HK-2 (cell line): ENCODE data around the gene SLC10A7.

Source experiments
- DNase-seq: peaks from one replicate; pipeline ENCODE4 v3.0.0-alpha.2; 2018; ENCODE audit not compliant: unreplicated experiment

SLC10A7 gene

DNA sequence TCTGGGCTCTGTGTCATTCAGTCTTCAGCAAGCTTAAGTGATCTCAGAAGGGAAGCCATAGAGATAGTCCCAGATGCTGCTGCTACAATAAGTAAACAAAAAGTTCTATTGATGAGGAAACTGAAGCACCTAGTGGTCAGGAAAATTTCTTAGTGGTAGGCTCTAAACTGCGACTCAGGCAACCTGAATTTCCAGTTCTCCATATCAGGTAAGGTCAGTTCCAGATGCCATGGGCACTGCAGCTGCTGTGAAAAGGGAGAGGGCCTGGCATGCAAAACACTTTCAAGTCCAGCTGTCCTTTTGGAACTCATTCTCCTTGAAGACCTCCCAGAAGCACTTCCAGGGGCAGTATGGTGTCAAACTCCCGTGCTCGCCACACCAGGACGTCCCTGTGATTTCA, 261.2 kb downstream of the SLC10A7 start:
- DNase-seq, result no peak

DNA sequence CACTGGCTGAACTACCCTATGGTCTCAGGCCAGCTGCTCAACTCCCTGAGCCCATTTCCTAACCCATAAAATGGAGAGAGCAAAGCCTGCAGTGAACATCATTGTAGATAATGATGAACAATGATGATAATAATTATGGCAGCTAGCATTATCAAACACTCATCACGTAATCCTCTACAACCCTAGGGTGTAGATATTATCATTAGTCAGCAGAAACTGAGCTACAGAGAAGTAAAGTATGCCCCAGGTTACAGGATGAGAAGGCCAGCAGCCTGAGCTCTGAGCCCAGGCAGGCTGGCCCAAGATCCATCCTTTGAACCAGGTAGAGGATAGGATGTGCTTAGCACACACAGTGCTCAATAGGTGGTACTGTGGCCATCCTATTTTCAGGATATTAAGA, 264.2 kb downstream of the SLC10A7 start:
- no peak for DNase-seq

DNA sequence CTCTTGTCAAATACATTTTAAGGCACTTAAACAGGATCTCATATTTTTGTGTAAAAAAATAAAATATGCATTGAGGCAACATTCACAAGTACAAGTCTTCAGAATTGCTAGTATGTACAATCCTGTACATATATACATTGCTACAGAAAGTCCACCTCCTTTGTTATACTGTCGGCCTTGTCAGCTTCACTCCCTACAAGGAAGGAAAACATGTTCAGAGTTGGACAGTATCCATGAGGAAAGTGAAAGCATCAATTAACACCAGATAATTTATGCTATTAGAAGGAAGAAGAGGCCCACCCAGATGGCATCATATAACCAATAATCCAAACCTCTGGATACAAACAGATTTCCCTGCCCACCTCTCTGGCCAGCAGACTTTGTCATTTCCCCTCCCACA, 265.4 kb downstream of the SLC10A7 start:
- no peak for DNase-seq

DNA sequence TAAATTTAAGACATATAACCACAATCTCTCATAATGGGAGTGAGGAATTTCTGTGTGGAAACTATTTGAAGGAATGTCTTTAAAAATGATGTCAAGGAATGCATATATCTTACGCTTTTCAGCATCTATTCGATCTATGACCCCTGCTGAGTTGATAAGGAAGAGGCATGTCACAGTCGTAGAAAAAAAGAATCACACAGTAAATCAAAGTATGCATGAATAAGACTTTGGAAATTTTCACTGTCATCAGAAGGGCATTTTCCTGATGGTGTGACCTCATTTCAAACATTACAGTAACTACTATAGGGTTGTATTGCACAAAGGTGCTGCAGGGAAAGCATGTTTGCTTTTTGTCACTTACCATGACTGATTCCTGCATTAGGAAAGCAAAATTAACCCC, 265.9 kb downstream of the SLC10A7 start:
- DNase-seq, result no peak

DNA sequence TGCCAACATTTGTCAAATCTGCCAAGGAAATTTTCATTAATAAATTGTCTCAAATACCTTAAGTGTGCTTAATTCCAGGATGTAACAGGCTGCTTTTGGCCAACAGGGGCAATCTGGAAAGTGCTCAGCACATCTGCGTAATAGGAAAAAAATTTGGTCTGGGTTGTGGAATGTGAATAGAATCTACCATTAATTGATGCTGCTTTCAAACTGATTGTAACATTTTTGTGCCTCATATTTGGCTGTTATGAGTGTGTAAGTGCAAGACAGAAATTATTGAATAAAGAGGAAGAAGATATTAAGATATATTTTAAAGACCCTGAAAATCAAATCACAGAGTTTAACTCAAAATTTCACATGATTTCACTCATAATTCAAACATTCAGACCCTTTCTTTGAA, 266.3 kb downstream of the SLC10A7 start:
- no peak for DNase-seq

DNA sequence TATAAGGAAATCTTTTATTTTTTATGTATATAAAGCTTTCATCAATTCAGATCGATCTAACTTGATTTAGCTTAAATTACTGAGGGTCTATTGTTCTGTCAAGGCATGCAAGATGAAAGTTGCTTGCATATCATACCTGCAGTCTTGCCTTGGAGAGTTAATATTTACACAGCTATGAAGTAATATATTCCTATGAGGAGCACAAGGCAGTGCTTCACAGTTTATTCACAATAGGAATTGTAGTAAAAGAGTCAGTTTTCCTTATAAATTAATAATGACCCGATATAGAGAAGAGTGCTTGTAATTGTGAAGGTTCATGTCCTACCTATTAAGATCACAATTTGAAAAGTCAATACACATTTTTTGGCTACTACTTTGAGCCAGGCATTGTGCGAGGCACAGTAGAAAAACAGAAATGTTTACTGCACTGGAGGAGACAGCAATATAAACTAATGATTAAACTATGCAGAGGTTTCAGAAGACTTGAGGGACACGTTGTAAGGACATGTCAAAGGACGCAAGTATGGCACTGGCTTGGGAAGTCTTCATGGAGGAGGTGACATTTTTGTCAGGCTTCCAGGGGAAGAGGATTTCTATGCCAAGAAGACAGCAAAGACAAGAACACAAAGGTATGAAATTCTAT, 268.6 kb downstream of the SLC10A7 start:
- no peak for DNase-seq

DNA sequence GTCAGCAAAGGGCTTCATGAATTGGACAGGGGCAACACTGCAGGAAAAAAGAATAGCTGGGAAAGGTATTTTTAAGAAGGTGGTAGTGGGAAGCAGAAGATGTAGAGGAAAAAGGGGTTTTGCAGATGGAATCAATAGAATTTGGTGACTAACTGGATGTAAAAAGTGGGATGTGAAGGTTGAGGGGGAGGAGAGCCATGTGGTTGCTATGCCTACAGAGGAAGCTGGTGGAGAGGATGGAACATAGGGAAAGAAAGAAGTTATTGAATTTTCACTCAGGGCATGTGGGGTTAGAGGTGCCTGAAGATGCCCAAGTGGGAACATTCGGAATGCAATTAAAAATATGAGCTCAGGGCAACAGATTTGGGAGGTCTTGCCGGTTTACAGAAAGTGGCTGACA, 274.4 kb downstream of the SLC10A7 start:
- DNase-seq, result no peak

DNA sequence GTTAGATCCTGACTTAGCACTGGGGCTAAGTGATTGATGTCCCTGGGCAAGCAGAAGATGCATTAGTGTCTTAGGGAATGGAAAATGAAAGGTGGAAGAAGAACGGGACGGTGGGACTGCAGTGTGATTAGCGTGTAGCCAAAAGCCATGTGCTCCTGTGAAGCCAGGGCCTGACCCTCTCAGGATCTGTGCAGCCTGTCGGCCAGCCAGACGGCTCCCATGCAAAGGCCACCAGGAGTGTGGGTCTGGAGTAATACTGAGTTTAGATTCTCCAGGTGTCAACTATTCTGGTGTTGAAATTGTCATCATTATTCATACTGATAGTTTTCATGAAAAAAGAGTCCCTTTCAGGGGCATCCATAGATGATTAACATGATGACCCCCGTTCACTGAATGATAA, 275.4 kb downstream of the SLC10A7 start:
- DNase-seq, result no peak

DNA sequence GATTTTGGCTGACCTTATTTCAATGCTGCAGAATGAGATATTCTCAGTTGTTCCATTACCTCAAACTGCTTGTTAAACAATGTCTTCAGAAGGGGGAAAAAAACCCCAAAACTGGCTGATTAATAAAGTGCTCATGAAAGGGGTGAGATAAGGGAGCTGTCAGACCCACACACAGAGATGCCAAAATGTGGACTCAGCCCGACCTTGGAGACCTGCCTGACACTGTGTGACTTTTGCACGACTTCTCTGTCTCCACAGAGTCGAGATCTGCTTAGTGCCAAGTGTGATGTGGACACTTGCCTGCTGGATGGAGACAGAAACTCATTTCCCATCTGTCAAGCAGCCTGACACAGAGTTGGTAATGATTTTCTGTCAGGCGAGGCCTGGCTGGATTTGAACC, 275.9 kb downstream of the SLC10A7 start:
- DNase-seq, result no peak

DNA sequence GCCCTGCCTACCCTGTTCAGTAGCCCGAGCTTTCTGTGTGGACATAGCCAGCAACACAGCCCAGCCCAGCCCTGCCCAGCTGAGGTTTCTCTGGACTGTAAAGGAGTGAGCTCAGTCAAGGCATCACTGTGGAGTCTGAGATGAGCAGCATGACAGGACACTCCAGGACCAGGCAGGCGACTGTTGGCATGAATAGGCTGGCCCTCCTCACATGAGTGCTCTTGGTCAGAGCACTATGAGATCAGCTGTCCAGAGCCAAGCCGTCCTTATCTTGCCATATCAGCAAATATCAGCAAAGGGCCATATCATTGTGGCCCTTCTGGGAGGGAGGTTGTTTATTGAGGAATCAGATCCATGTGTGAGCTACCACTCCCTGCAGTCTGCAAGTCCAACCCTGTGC, 276.5 kb downstream of the SLC10A7 start:
- DNase-seq, result peak; percentile 13

DNA sequence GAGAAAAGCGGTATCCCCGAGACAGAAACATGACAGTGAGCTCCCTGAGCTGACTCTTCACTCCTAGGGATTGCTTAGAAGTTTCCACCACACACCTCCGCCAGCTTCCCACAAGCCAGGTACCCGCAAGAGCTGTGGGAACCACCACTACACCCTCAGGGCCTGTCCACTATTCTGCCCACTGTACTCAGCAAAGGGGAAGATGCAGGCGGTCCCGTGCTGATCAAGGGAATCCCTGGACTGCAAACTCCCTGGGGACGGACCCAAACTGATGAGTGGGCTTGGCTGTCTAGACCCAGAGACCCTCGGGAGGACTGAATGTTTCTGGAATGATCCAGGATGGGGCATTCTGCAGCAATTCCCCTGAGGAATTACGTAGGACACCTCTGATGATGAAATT, 277.2 kb downstream of the SLC10A7 start:
- no peak for DNase-seq

DNA sequence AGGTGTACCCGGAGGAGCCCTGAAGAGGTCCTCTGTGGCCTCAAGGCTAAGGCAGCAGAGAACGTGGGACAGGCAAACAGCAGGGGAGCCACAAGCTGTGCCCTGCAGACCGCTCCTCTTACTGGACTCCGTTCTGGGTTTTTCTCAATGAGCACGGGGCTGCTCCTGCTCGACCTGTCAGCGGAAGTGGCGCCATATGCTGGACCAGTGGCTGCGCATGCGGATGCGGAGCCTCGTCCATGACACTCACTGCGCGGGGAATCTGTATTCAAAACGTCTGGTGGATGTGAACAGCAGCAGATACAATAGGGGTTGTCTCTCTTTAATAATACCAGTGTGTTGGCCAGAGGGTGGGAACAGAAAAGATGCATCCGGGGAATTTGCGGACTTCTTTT, 277.9 kb downstream of the SLC10A7 start:
- DNase-seq, result no peak

DNA sequence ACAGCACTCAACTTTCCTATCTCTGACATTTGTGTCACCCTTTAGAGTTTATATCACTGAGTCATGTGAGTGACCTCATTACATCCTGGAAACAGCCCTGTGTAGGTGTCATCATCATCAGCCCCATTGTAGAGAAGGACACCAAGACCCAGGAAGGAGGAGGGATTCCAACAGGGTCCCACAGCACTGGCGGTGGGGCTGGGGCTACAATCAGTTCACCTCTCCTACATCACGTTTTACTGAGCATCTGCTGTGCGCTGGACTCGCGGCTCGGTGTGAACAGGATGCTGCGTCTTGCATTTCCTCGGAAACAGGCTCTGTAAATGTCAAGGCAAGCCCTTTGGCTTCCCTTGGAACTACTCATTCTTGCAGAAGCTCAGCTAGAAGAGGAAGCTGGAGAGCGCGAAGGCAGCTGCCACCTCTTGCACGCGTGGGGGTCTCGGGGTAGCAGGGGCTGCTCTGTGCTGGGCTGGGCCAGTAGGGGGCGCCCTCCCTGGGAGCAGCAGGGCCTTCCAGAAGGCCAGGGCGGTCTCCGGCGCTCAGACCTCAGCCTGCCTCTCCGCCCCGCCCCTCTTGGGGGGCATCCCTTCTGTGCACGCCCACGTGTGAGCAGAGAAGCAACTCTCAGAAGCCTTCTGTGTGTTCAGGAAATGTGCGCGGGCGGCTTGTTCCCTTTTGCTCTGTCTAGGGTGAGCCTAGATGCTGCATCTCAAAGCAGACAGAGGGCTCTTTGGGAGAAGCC, 278.4 kb downstream of the SLC10A7 start:
- DNase-seq, result no peak

DNA sequence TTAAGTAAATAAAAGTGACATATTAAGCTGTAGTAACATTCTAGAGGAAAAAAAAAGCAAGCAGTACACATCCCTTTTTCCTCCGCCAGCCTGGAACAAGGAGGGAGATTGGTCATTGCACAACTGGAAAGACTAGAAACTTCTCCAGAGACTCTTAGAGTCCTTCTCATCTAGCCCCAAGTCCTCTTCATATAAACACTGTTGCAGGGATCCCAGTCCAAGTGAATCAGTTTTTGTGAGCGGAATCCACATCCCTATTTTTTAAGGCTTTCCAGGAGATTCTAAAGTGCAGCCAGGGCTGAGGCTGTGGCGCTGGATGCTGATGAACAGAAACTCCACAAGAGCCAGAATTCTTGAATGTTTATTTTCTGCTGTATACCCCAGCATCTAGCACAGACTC, 283.6 kb downstream of the SLC10A7 start:
- DNase-seq, result no peak

DNA sequence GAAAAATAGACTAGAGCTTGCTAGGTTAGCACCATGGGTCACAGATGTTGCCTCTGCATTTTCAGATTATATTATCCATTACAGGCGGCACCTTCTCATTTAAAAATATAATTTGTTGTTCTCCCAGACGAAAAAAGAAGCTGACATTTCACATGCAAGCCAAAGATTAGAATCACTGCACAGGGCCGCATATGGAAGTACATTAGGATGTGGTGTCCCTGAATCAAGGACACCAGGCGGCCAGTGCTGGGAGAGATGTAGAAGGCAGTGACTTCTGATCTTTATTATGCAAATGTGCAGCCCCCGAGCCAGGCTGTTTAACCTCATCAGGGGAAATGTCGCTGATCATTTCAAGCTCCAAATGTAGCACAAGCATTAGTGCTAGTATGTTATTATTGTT, 284.6 kb downstream of the SLC10A7 start:
- DNase-seq, result no peak

DNA sequence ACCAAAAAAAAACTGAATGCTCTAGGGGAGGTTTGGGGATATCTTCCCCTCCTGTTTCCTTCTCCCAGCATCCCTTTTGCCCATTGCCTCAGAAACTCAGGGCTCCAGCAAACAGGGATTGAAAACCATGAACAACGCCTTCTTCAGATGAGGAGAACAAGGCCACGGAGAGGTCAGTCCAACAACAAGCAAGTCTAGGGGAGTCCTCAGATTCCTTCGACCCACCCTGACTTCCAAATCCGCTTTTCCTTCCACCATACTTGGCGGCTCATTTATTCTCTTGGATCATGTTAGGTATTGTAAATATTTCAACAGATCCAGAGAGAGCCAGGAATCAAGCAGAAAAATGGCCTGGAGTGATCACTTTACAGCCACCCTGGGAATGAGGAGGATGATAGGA, 285.5 kb downstream of the SLC10A7 start:
- no peak for DNase-seq

DNA sequence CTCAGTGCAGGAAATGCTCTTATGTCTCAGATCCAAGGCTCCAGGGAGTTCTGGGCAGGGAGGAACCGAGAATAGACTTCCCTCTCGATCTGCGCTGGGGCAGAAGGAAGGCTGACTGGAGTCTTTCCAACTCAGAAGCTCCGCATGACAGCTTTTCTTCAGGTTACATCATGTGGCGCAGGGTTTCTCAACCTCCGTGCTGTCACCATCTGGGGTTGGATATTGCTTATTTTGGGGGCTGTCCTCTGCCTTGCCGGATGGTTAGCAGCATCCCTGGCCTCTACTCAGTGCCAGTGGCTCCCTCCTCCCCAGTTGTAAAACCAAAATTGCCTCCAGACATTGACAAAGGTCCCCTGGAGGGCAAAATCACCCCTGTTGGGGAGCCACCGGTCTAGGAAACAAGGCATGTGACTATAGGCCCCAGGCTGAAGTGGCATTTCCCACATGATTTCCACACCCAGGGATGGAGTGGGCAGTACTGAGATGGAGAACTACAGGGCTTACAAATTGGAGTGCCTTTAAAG, 286.0 kb downstream of the SLC10A7 start:
- DNase-seq, result peak; percentile 18

DNA sequence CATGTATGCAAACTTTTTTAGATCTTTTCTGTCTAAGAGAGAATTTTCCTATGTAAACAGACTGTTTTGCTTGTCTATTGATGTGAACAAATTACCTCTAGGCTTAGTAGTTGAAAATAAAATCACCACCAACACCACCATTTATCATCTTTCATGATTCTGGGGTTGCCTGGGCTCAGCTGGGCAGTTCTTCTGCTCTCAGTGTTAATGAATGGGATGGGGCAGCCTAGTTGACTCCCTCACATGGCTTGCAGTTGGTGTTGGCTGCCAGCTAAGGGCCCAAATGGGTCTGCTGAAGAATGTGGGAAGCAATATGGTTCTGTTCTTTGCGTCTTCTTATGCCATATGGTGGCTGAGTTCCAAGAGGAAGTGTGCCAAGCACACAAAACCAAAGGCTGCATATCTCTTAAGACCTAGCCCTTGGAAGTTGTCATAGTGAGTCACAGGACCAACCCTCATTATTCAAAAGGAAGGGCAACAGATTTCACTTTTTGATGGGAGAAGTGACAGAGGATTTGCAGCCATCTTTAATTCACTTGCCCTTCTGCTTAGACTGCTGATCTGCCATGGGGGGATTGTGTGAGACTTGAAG, 289.5 kb downstream of the SLC10A7 start:
- no peak for DNase-seq

DNA sequence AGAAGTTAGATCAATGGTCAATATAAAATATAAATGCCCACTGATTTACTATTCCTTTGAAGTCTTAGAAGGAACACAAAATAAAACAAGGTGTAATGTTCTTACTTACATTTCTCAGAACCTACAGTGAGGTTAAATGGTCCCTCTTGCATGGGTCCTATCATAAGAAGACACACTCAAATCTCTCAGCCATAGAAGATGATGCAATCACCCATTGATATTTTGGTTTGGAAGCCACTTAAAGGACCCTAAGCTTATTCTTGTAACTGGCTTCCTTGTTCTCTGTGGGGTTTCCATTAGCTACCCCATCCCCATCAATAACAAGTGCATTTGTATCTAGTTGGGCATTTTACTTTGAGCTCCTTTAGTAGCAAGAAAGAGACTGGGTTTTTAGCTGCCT, 292.3 kb downstream of the SLC10A7 start:
- no peak for DNase-seq

DNA sequence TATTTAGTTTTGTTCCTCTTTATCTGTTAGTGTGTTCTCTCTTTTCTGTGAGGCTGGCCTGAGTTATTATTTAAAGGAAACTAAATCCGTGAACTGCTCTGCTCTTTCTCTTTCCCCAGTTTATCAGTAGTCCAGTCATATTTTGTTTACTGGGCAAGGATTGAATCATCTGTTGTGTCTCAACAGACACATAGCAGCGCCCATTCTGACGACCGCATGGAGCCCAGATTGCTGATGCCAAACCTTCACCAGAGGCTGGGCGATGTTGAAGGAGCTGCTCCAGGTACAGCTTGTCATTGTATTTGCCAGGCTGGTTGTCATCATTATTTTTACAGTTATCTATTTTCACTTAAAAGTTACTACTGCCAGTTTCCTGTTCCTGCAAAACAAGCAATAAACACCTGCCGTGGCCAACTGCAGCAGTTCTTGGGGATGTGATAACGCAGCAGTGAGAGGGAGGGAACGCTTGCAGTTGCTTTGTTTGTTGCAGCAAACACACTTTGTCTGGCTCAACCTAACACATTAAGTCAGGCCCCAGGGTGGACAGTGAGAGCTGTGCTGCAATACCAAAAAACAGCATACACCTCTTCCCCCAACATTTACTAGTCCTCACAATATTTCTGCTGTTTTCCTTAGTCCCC, 297.3 kb downstream of the SLC10A7 start:
- DNase-seq, result no peak

DNA sequence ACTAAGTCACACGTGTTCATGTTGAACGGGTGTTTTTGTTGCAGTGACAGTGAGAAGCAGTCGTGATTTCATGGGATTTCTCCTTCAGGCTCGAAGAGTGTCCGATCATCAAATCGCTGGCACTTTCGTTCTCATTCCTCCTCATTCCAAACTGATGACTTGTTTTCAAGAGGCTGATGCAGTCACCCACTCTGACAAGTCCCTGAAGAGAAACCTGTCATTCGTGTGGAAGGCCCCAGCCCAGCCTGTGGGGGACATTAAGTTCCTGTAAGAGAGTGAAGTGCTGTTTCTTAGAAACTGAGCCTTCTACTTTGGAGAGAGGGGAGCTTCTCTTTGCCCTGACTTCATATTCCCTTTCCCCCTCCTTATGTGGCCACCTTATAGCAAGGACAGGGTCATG, 299.4 kb downstream of the SLC10A7 start:
- DNase-seq, result peak; percentile 52

DNA sequence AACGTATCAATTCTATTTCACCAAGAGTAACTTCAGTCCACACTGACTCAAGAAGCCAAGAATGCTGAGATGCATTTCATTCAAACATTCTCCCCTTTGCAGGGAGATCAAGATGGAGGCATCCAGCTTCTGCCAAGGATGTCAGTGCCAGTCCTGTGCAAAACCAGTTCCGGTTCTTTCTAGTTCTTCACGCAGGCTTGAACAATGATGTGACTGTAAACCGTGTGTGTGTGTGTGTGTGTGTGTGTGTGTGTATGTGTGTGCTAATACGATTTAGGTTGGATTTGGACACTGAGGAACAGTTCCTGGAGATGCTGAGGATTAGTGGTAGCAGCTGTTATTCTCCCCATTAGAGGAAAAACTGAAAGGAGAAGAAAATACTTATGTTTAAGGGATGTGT, 307.5 kb downstream of the SLC10A7 start, which contains the start of gene REELD1:
Gene REELD1 (plus strand): TSS at position 301 of the 400 bp plus-strand sequence. CDS start 2,415 bp downstream, outside the sequence.
- no peak for DNase-seq

DNA sequence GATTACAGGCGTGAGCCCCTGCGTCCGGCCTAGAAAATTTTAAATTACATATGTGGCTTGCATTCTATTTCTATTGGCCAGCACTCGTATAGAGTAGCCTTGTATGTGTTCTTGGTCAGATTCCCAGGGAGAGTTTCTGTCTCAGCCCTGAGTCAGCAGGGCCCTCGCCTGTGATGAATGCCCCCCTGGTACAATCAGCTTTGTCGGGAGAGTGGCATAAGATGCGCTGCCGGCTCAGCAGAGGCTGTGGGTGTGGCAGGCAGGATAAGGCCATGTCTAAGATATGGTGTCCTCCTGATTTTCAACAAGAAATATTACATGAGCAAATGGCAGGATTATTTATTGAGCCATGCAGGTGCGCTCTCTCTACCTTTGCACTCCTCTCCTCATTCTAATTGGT, 309.0 kb downstream of the SLC10A7 start:
- DNase-seq, result no peak
